Measurements from ENCODE around the gene PLCB4. TPM values are rescaled to one million over a fixed set of nuclear protein-coding genes. Genes with fewer than 3 reads are reported as not detected.

Gene PLCB4
- total RNA-seq, 1 experiment from 2014 or later = 12.6 TPM

GRCh38 chr20:9412309-9412708 lies 343.4 kb downstream of the PLCB4 start:
- DNase-seq (ENCODE audit: low spot score) (no peak), ATAC-seq (no peak)
- Mint-ChIP-seq H3K9me3 (no peaks in the 10 kb centered on the region), H3K36me3 (peaks cover 9% of the 10 kb centered on the region; the same call in 1 of the 2 replicates), H3K27me3 (ENCODE audit: low read depth) (no peaks in the 10 kb centered on the region), H3K4me3 (no peak overlapping the region), H3K4me1 (no peaks in the 10 kb centered on the region), H3K27ac (no peak overlapping the region; the same call in 1 of the 2 replicates)
- POLR2A ChIA-PET = no interaction called here
- TF ChIP-seq SP1 (CRISPR knock-in tag; conservative IDR thresholded peaks at IDR 0.05) (no peak), SMAD3 (CRISPR knock-in tag; IDR thresholded peaks at IDR 0.05; ENCODE audit: borderline replicate concordance) (no peak), ZNF532 (CRISPR knock-in tag; IDR thresholded peaks at IDR 0.05; ENCODE audit: borderline replicate concordance) (no peak), KAT7 (CRISPR knock-in tag; IDR thresholded peaks at IDR 0.05; ENCODE audit: borderline replicate concordance) (no peak), RORB (CRISPR knock-in tag; IDR thresholded peaks at IDR 0.05) (no peak), CBFB (CRISPR knock-in tag; IDR thresholded peaks at IDR 0.05; ENCODE audit: low read depth) (no peak), ZNF425 (CRISPR knock-in tag; conservative IDR thresholded peaks at IDR 0.05) (no peak)
- CTCF ChIA-PET = no interaction called here

- POLR2A ChIA-PET = no interaction called here
- no peaks in the 10 kb centered on the region for H3K4me1 Mint-ChIP-seq
- no peak overlapping the region for H3K27ac Mint-ChIP-seq
- CTCF ChIA-PET = interaction anchor here (1.5 kb wide), 1 partner anchor 196 kb away, joined by 8 read pairs; no protein-coding TSS in a partner anchor
- no peaks in the 10 kb centered on the region for H3K27me3 Mint-ChIP-seq (ENCODE audit: low read depth)
- peaks cover 9% of the 10 kb centered on the region; the same call in 1 of the 2 replicates for H3K36me3 Mint-ChIP-seq
- H3K9me3 Mint-ChIP-seq = no peaks in the 10 kb centered on the region
- ATAC-seq = no peak
- DNase-seq (ENCODE audit: low spot score) = no peak
- TF ChIP-seq ZNF416 (CRISPR knock-in tag; IDR thresholded peaks at IDR 0.05) = no peak
- TF ChIP-seq USF1 (CRISPR knock-in tag; IDR thresholded peaks at IDR 0.05) = no peak
- TF ChIP-seq, protein P1, sequence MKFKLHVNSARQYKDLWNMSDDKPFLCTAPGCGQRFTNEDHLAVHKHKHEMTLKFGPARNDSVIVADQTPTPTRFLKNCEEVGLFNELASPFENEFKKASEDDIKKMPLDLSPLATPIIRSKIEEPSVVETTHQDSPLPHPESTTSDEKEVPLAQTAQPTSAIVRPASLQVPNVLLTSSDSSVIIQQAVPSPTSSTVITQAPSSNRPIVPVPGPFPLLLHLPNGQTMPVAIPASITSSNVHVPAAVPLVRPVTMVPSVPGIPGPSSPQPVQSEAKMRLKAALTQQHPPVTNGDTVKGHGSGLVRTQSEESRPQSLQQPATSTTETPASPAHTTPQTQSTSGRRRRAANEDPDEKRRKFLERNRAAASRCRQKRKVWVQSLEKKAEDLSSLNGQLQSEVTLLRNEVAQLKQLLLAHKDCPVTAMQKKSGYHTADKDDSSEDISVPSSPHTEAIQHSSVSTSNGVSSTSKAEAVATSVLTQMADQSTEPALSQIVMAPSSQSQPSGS (CRISPR knock-in tag; IDR thresholded peaks at IDR 0.05; ENCODE audit: borderline replicate concordance, low read depth) = no peak
- TF ChIP-seq ZNF121 (CRISPR knock-in tag; IDR thresholded peaks at IDR 0.05) = no peak
- TF ChIP-seq GRHL2 (CRISPR knock-in tag; IDR thresholded peaks at IDR 0.05; ENCODE audit: insufficient replicate concordance, severe bottlenecking) = no peak
- no peak for TF ChIP-seq CREB1 (CRISPR knock-in tag; IDR thresholded peaks at IDR 0.05)
- no peak for TF ChIP-seq E2F4 (CRISPR knock-in tag; IDR thresholded peaks at IDR 0.05; ENCODE audit: borderline replicate concordance, low read depth)
- TF ChIP-seq JAZF1 (CRISPR knock-in tag; IDR thresholded peaks at IDR 0.05) = no peak
- TF ChIP-seq ZNF317 (CRISPR knock-in tag; IDR thresholded peaks at IDR 0.05; ENCODE audit: borderline replicate concordance, low read depth) = no peak
- TF ChIP-seq STAT6 (CRISPR knock-in tag; conservative IDR thresholded peaks at IDR 0.05; ENCODE audit: low read depth) = no peak
- TF ChIP-seq FOXP1 (CRISPR knock-in tag; IDR thresholded peaks at IDR 0.05; ENCODE audit: borderline replicate concordance) = no peak
- TF ChIP-seq ELF4 (CRISPR knock-in tag; IDR thresholded peaks at IDR 0.05; ENCODE audit: low read depth) = no peak
- no peak for TF ChIP-seq ZBTB21 (CRISPR knock-in tag; IDR thresholded peaks at IDR 0.05; ENCODE audit: borderline replicate concordance)
- no peak for TF ChIP-seq SP1 (CRISPR knock-in tag; conservative IDR thresholded peaks at IDR 0.05)
- TF ChIP-seq, protein P2, sequence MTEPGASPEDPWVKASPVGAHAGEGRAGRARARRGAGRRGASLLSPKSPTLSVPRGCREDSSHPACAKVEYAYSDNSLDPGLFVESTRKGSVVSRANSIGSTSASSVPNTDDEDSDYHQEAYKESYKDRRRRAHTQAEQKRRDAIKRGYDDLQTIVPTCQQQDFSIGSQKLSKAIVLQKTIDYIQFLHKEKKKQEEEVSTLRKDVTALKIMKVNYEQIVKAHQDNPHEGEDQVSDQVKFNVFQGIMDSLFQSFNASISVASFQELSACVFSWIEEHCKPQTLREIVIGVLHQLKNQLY (CRISPR knock-in tag; IDR thresholded peaks at IDR 0.05) = no peak
- H3K4me3 Mint-ChIP-seq = no peak overlapping the region
These were observed 344.1 kb downstream of the PLCB4 start for GRCh38 chr20:9413001-9413400.

Data from WTC11 (cell line).